ENCODE data around the gene SYTL3.

DNA sequence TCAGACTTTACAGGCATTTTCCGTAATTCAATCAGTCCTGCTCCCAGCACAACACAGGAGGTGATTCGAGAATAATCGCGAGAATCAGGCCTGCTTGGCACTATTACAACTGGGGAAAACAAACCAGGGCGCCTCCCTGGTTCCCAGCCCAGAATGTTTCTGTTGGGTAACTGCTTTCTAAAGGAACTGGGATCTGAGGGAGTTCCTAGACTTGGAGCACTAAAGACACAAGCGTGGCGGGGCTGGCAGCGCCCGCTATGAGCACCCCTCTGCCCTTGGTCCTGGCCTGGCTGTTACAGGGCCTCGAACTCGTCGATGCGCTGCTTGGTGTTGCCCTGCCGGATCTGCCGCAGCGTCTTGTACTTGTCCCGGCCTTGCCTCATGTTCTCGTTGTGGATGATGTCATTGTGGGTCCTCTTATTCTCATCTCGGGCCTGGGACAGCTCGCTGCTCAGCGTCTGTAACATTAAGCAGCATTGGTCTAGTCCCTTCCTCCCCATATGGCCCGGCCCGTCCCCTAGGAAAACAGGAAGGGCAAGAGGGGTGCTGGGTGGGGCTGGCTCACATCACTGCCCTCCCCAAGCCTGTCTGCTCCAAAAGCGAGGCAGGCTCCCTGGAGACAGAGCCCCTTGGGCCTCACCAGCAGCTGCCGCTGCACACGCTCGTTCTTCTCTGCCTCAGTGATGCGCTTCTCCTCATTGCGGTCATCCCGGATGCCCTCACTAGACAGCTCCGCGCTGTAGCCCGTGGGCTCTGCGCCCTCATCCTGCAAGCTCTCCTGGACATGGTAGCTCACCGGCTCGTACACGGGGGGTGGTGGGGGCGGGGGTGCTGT, 117.0 kb downstream of the SYTL3 start:
- TF ChIP-seq POLR2A (IDR thresholded peaks at IDR 0.05; ENCODE audit: low read length) = no peak
- no peak for TF ChIP-seq GATA1 (IDR thresholded peaks at IDR 0.05; ENCODE audit: low read depth, low read length)
